Fibroblast of pulmonary artery (primary cell): Measurements from ENCODE around the gene PIK3CD.
"Not testable (repeated sequence)": the region's sequence is repeated elsewhere in the genome, so short reads cannot be mapped to it uniquely, and the experiment has no call there.

ENCODE experiments used
- DNase-seq: peaks from one replicate; pipeline ENCODE4 v3.0.0-alpha.2; 2010; ENCODE audit warnings: low read depth
- H3K4me3 ChIP-seq: replicated peaks from 2 replicates; pipeline ENCODE4 v1.5.1; 2011; ENCODE audit warnings: low read depth, mild to moderate bottlenecking, control low read depth, low read length, moderate library complexity
- TF ChIP-seq, protein P1 (sequence below): IDR thresholded peaks from 2 replicates; pipeline ENCODE4 v1.5.1; 2011; ENCODE audit warnings: mild to moderate bottlenecking, control low read depth, low read length, inconsistent platforms; ENCODE audit errors: missing control alignments

Gene PIK3CD

GRCh38 chr1:9753121-9753531 is 101.6 kb downstream of the PIK3CD start:
- peak; percentile 87 for DNase-seq
- TF ChIP-seq, protein P1, sequence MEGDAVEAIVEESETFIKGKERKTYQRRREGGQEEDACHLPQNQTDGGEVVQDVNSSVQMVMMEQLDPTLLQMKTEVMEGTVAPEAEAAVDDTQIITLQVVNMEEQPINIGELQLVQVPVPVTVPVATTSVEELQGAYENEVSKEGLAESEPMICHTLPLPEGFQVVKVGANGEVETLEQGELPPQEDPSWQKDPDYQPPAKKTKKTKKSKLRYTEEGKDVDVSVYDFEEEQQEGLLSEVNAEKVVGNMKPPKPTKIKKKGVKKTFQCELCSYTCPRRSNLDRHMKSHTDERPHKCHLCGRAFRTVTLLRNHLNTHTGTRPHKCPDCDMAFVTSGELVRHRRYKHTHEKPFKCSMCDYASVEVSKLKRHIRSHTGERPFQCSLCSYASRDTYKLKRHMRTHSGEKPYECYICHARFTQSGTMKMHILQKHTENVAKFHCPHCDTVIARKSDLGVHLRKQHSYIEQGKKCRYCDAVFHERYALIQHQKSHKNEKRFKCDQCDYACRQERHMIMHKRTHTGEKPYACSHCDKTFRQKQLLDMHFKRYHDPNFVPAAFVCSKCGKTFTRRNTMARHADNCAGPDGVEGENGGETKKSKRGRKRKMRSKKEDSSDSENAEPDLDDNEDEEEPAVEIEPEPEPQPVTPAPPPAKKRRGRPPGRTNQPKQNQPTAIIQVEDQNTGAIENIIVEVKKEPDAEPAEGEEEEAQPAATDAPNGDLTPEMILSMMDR: no peak

GRCh38 chr1:9755441-9755995 is 104.0 kb downstream of the PIK3CD start:
- TF ChIP-seq, protein P1: no peak
- no peak for DNase-seq
- no peak overlapping the region for H3K4me3 ChIP-seq

More at GRCh38 chr1:9753121-9753531, 101.6 kb downstream of the PIK3CD start:
- no peak overlapping the region for H3K4me3 ChIP-seq

DNA sequence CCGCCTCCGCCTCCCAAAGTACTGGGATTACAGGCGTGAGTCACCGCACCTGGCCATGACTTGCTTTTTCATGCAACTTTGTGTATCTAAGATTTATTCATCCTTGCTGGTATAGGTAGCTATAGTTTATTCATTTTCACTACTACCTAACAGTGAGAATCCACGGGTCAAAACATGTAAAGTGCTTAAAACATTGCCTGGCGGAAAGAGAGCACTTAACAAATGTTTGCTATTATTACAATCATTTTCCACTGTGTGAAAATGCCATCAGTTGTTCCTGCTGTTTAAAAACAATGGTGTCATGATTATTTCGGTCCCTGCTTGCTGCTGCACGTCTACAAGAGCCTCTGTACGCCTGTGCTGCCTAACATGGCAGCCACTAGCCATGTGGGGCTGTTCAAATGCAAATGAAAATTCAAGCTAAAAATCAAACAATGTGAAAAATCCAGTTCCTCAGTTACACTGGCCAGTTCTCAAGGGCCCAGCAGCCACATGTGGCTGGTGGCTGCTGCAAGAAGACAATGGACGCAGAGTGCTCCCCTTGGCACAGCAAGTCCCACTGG is 107.1 kb downstream of the PIK3CD start:
- TF ChIP-seq, protein P1: no peak
- H3K4me3 ChIP-seq: no peak overlapping the region
- no peak for DNase-seq

- no peak overlapping the region for H3K4me3 ChIP-seq
- TF ChIP-seq, protein P1: no peak
- no peak for DNase-seq
Measured at GRCh38 chr1:9759939-9760338, 108.4 kb downstream of the PIK3CD start.

GRCh38 chr1:9760824-9761223 is 109.3 kb downstream of the PIK3CD start:
- no peak for DNase-seq
- no peak overlapping the region for H3K4me3 ChIP-seq
- TF ChIP-seq, protein P1: no peak

- no peak overlapping the region for H3K4me3 ChIP-seq
- TF ChIP-seq, protein P1: no peak
- no peak for DNase-seq
Measured at GRCh38 chr1:9761855-9762254, 110.3 kb downstream of the PIK3CD start.

DNA sequence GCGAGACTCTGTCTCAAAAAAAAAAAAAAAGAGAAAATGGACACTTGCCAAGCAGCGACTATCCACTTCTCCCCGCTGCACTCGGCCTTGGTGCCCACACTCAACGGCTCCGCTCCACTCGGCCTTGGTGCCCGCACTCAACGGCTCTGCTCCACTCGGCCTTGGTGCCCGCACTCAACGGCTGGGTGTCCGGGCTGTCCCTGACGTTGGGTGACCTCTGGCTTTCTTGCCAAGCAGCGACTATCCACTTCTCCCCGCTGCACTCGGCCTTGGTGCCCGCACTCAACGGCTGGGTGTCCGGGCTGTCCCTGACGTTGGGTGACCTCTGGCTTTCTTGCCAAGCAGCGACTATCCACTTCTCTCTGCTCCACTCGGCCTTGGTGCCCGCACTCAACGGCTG is 110.9 kb downstream of the PIK3CD start:
- not testable (repeated sequence) for DNase-seq, H3K4me3 ChIP-seq
